ENCODE measurements around the gene CTU2. TPM values are rescaled to one million over a fixed set of nuclear protein-coding genes. Genes with fewer than 3 reads are reported as not detected.

Gene CTU2
- total RNA-seq, 1 donor from 2014 or later: 20.7 TPM

GRCh38 chr16:88747588-88748301, 41.4 kb downstream of the CTU2 start:
- Mint-ChIP-seq H3K9me3 (ENCODE audit: low read depth) (no peaks in the 10 kb centered on the region), H3K4me3 (ENCODE audit: unreplicated experiment) (no peak overlapping the region), H3K27ac (ENCODE audit: unreplicated experiment) (no peak overlapping the region)

DNA sequence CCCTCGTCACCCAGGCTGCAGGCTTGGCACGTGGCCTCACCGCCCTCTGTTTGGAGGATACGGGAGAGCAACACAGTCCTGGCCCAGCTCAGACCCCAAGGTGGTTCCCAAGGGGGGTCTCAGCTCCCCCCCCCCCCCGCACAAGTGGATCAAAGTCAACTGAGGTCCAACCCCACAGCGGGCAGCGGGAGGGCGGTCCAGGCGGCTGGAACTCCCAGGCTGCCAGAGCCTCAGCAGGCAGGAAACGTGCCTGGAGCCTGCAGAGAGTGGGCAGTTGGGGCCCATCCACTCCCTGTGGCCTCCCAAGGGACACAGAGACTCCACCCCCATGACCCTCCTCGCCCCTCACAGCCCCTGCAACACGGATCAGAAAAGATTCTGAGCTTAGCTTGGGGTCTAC, 42.1 kb downstream of the CTU2 start:
- Mint-ChIP-seq H3K27ac (ENCODE audit: unreplicated experiment) (no peak overlapping the region), H3K9me3 (ENCODE audit: low read depth) (no peaks in the 10 kb centered on the region), H3K4me1 (ENCODE audit: low read depth) (no peaks in the 10 kb centered on the region), H3K4me3 (ENCODE audit: unreplicated experiment) (no peak overlapping the region), H3K36me3 (ENCODE audit: low read depth) (peaks cover 6% of the 10 kb centered on the region), H3K27me3 (ENCODE audit: low read depth) (no peaks in the 10 kb centered on the region)
- no peak for DNase-seq (ENCODE audit: low spot score)
- TF ChIP-seq CTCF (IDR thresholded peaks at IDR 0.05): no peak

More at GRCh38 chr16:88747588-88748301, 41.4 kb downstream of the CTU2 start:
- no peaks in the 10 kb centered on the region for H3K27me3 Mint-ChIP-seq (ENCODE audit: low read depth)
- H3K36me3 Mint-ChIP-seq (ENCODE audit: low read depth): peaks cover 6% of the 10 kb centered on the region
- TF ChIP-seq CTCF (IDR thresholded peaks at IDR 0.05): peak; percentile 41
- DNase-seq (ENCODE audit: low spot score): no peak
- H3K4me1 Mint-ChIP-seq (ENCODE audit: low read depth): no peaks in the 10 kb centered on the region

DNA sequence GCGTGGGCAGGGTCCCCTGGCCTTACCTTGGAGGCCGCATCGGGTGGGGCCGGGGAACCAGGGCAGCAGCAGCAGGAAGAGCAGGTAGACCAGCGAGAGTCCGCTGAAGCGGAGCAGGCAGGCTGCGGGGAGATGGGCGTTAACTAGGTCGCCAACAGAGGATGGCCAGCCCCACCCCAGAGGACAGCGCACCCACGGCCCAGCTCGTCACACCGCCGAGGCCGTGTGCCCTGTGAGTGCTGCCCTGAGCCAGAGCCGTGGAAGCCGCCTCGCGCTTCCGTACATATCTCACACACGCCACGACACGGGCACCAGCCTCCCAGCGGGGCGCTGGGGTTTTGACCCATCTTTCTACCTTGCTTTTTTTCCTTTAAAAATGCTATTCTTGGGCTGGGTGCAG, 43.1 kb downstream of the CTU2 start:
- H3K27me3 Mint-ChIP-seq (ENCODE audit: low read depth): no peaks in the 10 kb centered on the region
- peaks cover 6% of the 10 kb centered on the region for H3K4me1 Mint-ChIP-seq (ENCODE audit: low read depth)
- no peak for DNase-seq (ENCODE audit: low spot score)
- H3K27ac Mint-ChIP-seq (ENCODE audit: unreplicated experiment): no peak overlapping the region
- H3K4me3 Mint-ChIP-seq (ENCODE audit: unreplicated experiment): no peak overlapping the region
- TF ChIP-seq CTCF (IDR thresholded peaks at IDR 0.05): no peak
- H3K9me3 Mint-ChIP-seq (ENCODE audit: low read depth): no peaks in the 10 kb centered on the region
- H3K36me3 Mint-ChIP-seq (ENCODE audit: low read depth): peaks cover 6% of the 10 kb centered on the region

- no peaks in the 10 kb centered on the region for H3K27me3 Mint-ChIP-seq (ENCODE audit: low read depth)
- H3K4me3 Mint-ChIP-seq (ENCODE audit: unreplicated experiment): no peak overlapping the region
- no peak overlapping the region for H3K27ac Mint-ChIP-seq (ENCODE audit: unreplicated experiment)
- H3K36me3 Mint-ChIP-seq (ENCODE audit: low read depth): peaks cover 6% of the 10 kb centered on the region
- TF ChIP-seq CTCF (IDR thresholded peaks at IDR 0.05): no peak
- no peak for DNase-seq (ENCODE audit: low spot score)
- no peaks in the 10 kb centered on the region for H3K9me3 Mint-ChIP-seq (ENCODE audit: low read depth)
- H3K4me1 Mint-ChIP-seq (ENCODE audit: low read depth): peaks cover 15% of the 10 kb centered on the region
These were observed 44.6 kb downstream of the CTU2 start for GRCh38 chr16:88750854-88751253.

DNA sequence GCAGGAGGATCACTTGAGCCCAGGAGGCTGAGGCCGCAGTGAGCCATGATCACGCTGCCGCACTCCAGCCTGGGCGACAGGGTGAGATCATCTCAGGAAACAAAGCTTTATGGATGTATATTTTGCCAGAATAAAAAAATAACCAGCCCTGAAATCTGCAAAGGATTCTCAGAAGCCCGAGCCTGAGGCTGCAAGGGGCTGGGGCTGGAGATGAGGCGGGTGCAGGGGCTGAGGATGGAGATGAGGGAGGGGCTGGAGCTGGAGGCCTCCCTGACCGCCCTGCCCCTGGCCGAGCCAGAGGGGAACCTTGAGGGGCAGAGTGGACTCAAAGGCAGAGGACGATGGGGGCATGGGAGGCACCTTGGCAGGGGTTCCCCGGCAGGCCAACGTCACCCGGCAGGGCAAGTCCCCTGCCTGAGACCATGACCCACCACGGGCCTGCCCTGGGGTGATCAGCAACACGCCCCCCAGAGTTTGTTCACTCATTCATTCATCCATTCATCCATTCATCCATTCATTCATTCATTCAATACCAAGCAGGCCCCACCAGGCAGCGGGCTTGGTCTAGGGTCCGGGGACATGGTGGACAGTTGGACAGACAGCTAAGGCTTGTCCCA, 46.2 kb downstream of the CTU2 start:
- Mint-ChIP-seq H3K9me3 (ENCODE audit: low read depth) (no peaks in the 10 kb centered on the region), H3K27ac (ENCODE audit: unreplicated experiment) (no peak overlapping the region), H3K27me3 (ENCODE audit: low read depth) (no peaks in the 10 kb centered on the region), H3K36me3 (ENCODE audit: low read depth) (peaks cover 6% of the 10 kb centered on the region), H3K4me1 (ENCODE audit: low read depth) (peaks cover 15% of the 10 kb centered on the region), H3K4me3 (ENCODE audit: unreplicated experiment) (no peak overlapping the region)
- TF ChIP-seq CTCF (IDR thresholded peaks at IDR 0.05): no peak
- no peak for DNase-seq (ENCODE audit: low spot score)
